GM12864 (cell line): ENCODE measurements around the gene CHSY3.

Source experiments
- DNase-seq: peaks from one replicate; pipeline ENCODE4 v3.0.0-alpha.2; 2011; ENCODE audit warnings: low read depth
- H3K4me3 ChIP-seq: 2 replicates; pipeline ENCODE4 v1.5.1; 2011; ENCODE audit warnings: mild to moderate bottlenecking, low read depth, low read length, control low read depth
- TF ChIP-seq, protein P1 (sequence below): IDR thresholded peaks from 2 replicates; pipeline ENCODE4 v1.5.1; 2011; ENCODE audit warnings: low read depth, mild to moderate bottlenecking, moderate library complexity, low read length, control low read depth, inconsistent platforms; ENCODE audit errors: missing control alignments

CHSY3 gene

DNA sequence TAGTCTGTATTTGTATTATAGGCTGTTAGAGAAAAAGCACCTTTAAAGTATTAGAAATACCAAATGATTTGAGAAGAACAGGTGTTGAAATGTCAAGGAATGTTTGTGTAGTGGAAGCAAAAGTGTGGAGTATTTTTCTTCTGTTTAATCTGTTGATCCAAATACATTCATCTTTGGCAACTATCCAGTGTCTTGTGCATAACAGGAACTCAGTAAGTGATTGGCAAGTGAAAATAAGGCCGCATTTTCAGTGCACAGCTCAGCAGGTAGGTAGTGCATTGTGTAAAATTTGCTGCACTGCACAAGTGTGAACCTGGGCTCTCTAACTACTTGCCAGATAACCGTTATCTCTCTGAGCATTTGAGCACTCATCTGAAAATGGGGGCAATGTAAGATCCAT is 61.8 kb downstream of the CHSY3 start:
- DNase-seq: no peak
- TF ChIP-seq, protein P1, sequence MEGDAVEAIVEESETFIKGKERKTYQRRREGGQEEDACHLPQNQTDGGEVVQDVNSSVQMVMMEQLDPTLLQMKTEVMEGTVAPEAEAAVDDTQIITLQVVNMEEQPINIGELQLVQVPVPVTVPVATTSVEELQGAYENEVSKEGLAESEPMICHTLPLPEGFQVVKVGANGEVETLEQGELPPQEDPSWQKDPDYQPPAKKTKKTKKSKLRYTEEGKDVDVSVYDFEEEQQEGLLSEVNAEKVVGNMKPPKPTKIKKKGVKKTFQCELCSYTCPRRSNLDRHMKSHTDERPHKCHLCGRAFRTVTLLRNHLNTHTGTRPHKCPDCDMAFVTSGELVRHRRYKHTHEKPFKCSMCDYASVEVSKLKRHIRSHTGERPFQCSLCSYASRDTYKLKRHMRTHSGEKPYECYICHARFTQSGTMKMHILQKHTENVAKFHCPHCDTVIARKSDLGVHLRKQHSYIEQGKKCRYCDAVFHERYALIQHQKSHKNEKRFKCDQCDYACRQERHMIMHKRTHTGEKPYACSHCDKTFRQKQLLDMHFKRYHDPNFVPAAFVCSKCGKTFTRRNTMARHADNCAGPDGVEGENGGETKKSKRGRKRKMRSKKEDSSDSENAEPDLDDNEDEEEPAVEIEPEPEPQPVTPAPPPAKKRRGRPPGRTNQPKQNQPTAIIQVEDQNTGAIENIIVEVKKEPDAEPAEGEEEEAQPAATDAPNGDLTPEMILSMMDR: no peak
- H3K4me3 ChIP-seq: no peak overlapping the region

DNA sequence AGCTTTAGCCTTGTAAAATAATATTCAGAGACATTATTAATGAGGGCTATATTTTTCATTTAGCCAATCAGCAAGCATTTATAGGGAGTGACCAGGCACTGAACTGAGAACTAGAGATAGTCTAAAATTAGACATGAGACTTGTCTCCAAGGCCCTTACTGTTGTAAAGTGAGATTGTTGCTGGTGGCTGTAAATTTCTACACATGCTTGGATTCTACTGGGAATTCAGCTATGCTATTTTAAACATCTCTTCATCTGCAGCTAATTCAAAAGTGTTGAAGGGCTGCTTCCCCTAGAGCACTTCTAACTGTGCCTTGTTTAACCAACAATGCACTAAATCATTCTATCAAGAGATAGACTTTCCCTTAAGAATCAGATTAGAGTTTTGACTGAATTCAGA is 67.4 kb downstream of the CHSY3 start:
- TF ChIP-seq, protein P1: no peak
- DNase-seq: no peak
- no peak overlapping the region for H3K4me3 ChIP-seq

DNA sequence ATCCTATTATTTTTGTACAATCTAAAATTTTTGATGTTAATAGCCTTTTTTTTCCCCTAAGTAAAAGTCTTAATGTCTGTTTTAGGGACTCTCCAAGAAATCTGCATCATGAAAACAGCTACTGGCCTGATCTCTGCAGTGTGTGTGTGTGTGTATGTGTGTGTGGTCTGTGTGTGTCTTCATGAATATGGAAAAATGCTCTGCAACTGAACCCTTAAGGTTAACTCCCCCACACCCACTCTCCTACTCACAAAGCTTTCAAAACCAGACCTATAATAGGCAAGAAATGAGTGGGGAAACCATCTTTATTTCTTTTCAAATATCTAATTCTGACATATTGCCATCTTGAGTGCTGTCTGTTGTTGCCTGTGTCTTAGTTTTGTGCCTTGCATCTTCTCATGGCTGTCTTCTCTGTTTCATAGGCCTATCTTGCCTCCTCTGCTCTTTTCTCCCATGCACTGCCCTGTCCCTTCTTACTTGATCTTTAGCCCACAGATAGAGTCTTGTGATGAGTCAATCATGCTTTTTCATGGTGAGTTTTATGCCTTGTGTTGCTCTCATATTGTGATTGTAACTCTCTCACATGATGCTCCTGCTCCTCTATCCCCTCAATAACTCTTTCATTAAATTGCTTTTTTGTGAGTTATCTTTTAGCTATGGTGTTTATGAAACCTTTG is 68.3 kb downstream of the CHSY3 start:
- no peak overlapping the region for H3K4me3 ChIP-seq
- TF ChIP-seq, protein P1: no peak
- no peak for DNase-seq

DNA sequence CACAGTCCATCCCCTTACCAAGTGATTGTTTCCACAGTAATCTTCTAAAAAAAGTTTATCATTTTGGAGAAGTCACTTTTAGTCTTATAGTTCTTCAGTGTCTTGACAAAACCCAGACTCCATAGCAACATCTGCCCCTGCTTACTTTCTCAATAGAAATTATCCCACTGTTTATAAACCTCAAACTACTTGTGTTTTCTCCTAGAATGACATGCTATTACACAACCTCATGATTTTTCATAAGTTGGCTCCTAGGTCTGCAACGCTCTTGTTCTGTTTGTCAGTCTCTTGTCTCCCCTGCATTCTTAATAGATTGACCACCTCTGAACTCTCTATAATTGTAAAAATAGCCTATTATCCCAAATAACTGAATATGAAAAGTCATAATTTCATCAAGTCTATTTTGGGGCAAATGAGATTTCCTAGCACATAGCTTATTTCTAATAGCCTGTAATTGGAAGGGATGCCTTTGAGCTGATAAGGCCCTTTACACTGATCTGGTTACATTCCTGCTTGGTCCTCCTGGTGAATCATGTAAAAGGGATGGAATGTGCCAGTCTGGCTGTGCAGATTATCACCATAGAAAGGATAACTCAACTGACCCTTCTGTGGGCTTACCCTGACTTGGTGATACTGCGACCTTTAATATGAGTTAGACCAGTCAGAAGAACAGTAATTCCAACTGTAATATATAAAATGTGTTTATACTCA is 69.6 kb downstream of the CHSY3 start:
- no peak for DNase-seq
- TF ChIP-seq, protein P1: no peak
- no peak overlapping the region for H3K4me3 ChIP-seq

DNA sequence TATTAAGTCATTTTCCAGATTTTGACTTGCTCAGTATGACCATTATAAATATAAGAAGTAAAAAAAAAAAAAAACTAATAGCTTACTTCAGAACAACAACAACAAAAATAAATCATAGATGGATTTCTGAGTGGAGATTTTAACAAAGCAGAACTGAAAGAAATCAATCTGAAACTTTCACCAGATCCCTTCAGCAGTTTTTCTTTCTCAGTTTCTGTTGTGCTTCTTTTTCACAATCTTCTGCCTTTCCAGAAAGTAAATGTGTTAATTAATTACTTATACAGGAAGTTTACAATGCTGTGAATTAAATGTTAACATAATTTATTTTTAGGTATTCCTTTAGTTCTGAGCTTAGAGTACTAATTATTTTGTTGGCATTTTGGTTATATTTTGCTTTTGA is 73.5 kb downstream of the CHSY3 start:
- no peak overlapping the region for H3K4me3 ChIP-seq
- TF ChIP-seq, protein P1: no peak
- DNase-seq: no peak

DNA sequence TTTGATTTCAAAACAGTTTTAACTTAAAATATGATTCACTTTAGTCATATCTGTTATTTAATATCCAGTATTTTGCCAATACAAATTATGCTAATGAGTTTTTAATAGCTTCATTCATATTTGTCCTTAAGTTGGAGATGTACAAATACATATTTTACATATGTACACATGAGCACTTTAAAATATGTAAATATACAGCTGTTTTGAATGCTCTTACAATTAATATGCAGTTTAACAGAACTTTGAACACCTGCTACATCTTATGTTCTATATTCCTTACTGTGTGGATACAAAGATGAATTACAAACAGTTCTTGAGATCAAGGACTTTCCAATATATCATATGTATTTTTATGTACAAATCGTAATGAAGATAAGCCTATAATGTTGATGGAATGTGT is 74.0 kb downstream of the CHSY3 start:
- TF ChIP-seq, protein P1: no peak
- H3K4me3 ChIP-seq: no peak overlapping the region
- no peak for DNase-seq

DNA sequence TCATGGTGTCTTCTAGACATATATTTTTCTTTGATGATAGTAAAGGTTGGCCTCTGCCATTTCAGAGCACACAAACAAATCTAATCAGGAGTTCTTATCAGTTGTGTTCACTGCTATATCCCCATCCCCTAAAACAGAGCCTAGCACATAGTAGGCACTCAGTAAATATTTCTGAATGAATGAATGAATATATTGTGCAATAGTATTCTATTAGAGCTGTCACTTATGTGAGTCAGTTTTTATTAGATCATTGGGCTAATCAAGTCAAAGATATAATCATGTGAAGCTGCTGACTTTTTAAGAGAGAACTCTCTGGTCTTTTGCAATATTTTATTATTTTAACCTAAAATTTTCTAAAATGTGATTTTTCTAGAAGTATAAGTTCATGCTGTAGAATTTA is 84.2 kb downstream of the CHSY3 start:
- no peak overlapping the region for H3K4me3 ChIP-seq
- TF ChIP-seq, protein P1: no peak
- no peak for DNase-seq
